ENCODE measurements around the gene GLIS2.

GLIS2 gene

GRCh38 chr16:4354512-4355409, 38.9 kb downstream of the GLIS2 start:
- Histone ChIP-seq H3K9me3 (ENCODE audit: control insufficient read depth, insufficient read depth, low read depth, low read length) (no peaks in the 10 kb centered on the region), H3K4me3 (ENCODE audit: low read depth, low read length) (no peak overlapping the region), H3K36me3 (ENCODE audit: control insufficient read depth in 2 of 2, insufficient read depth in 1 of 2, low read length in 2 of 2) (peaks cover 0 to 19% of the 10 kb centered on the region in 2 experiments; a peak in 2 of 3 replicates), H3K27ac (ENCODE audit: extremely low read depth, low read depth, low read length) (no peak overlapping the region), H3K4me1 (ENCODE audit: control insufficient read depth, insufficient read depth, low read length) (peaks cover 5% of the 10 kb centered on the region; the same call in 1 of the 2 replicates)
- POLR2A ChIA-PET: no interaction called here
- no peak for TF ChIP-seq ZNF362 (tag by site-specific recombination; IDR thresholded peaks at IDR 0.05)
- CTCF ChIA-PET: interaction anchor here (0.6 to 2.3 kb wide), 5 partner anchors 15 to 154 kb away, joined by 3 to 12 read pairs (median 5); no protein-coding TSS in a partner anchor

- Histone ChIP-seq H3K9me3 (ENCODE audit: control insufficient read depth, insufficient read depth, low read depth, low read length) (no peaks in the 10 kb centered on the region), H3K4me1 (ENCODE audit: control insufficient read depth, insufficient read depth, low read length) (no peaks in the 10 kb centered on the region), H3K4me3 (ENCODE audit: low read depth, low read length) (no peak overlapping the region), H3K36me3 (ENCODE audit: control insufficient read depth in 2 of 2, insufficient read depth in 1 of 2, low read length in 2 of 2) (peaks cover 0 to 26% of the 10 kb centered on the region in 2 experiments; a peak in 2 of 3 replicates), H3K27ac (ENCODE audit: extremely low read depth, low read depth, low read length) (no peak overlapping the region)
- ChIA-PET POLR2A (no interaction called here), CTCF (interaction anchor here (2.0 kb wide), 1 partner anchor 45 kb away, joined by 8 read pairs; no protein-coding TSS in a partner anchor)
- TF ChIP-seq ZNF292 (tag by site-specific recombination; IDR thresholded peaks at IDR 0.05; ENCODE audit: borderline replicate concordance, low read depth) (no peak), ZNF580 (tag by site-specific recombination; IDR thresholded peaks at IDR 0.05) (no peak), ZNF473 (tag by site-specific recombination; IDR thresholded peaks at IDR 0.05) (no peak), ZNF513 (tag by site-specific recombination; IDR thresholded peaks at IDR 0.05) (no peak), ZNF585B (tag by site-specific recombination; IDR thresholded peaks at IDR 0.05) (no peak), GLI4 (tag by site-specific recombination; IDR thresholded peaks at IDR 0.05) (no peak), ZIC2 (tag by site-specific recombination; IDR thresholded peaks at IDR 0.05) (no peak), ZNF350 (tag by site-specific recombination; IDR thresholded peaks at IDR 0.05) (no peak), ZNF280C (tag by site-specific recombination; IDR thresholded peaks at IDR 0.05) (no peak), ZBTB8A (tag by site-specific recombination; IDR thresholded peaks at IDR 0.05) (no peak), ZNF677 (tag by site-specific recombination; IDR thresholded peaks at IDR 0.05) (no peak), MYNN (tag by site-specific recombination; IDR thresholded peaks at IDR 0.05; ENCODE audit: borderline replicate concordance) (no peak), ZBTB10 (tag by site-specific recombination; IDR thresholded peaks at IDR 0.05) (no peak)
Measured at GRCh38 chr16:4356820-4357219, 41.0 kb downstream of the GLIS2 start.
